AG04449 (cell line): Measurements from ENCODE around the gene TNPO1.
A peak's percentile ranks its signal among the peaks of the same experiment; 100 is the strongest.
"Not testable (repeated sequence)": the region's sequence is repeated elsewhere in the genome, so short reads cannot be mapped to it uniquely, and the experiment has no call there.

Experiments
- CTCF ChIA-PET: fragments of 350-600 bp; formaldehyde crosslinking; extraction: SDS; loops from one replicate; lab custom pipeline; 2021; ENCODE audit warnings: antibody characterized with exemption; lab: Yijun Ruan, JAX
- POLR2A ChIA-PET: fragments of 400-600, 350-600 bp; formaldehyde crosslinking; extraction: SDS; loops from one replicate; lab custom pipeline; 2020; ENCODE audit warnings: antibody characterized with exemption, inconsistent platforms; lab: Yijun Ruan, JAX
- DNase-seq: peaks from one replicate; pipeline ENCODE4 v3.0.0-alpha.2; 2010; ENCODE audit warnings: low read depth, low spot score
- H3K4me3 ChIP-seq: 2 replicates; pipeline ENCODE4 v1.5.1; 2011; ENCODE audit warnings: low read depth, mild to moderate bottlenecking, control low read depth, low read length
- TF ChIP-seq, protein P1 (sequence below): IDR thresholded peaks from one replicate; pipeline ENCODE4 v1.5.1; 2011; ENCODE audit warnings: mild to moderate bottlenecking, moderate library complexity, low read length, control low read depth, inconsistent platforms; ENCODE audit not compliant: insufficient read depth; ENCODE audit errors: missing control alignments

TNPO1 gene

DNA sequence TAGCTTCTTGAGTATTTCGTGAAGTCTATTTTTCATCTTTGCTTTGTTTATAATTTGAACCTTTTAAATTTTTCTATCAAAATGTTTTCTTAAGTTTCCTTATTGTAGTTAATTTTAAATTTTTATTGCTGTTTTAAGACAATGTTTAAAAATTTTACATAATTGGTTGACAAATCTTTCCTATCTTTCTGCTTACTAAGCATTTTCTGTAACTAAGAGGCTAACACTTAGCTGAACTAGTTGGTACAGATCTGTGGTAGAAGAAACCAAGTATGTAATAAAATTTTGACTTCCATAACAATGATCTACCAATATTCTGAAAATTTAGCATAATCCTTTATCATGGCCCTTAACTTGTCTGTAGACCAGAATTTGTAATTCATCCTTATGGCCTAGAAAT lies 32.3 kb upstream of the TNPO1 start:
- ChIA-PET POLR2A (no interaction called here), CTCF (interaction anchor here (1.5 kb wide), 1 partner anchor 11 kb away, joined by 4 read pairs; no protein-coding TSS in a partner anchor)
- TF ChIP-seq, protein P1, sequence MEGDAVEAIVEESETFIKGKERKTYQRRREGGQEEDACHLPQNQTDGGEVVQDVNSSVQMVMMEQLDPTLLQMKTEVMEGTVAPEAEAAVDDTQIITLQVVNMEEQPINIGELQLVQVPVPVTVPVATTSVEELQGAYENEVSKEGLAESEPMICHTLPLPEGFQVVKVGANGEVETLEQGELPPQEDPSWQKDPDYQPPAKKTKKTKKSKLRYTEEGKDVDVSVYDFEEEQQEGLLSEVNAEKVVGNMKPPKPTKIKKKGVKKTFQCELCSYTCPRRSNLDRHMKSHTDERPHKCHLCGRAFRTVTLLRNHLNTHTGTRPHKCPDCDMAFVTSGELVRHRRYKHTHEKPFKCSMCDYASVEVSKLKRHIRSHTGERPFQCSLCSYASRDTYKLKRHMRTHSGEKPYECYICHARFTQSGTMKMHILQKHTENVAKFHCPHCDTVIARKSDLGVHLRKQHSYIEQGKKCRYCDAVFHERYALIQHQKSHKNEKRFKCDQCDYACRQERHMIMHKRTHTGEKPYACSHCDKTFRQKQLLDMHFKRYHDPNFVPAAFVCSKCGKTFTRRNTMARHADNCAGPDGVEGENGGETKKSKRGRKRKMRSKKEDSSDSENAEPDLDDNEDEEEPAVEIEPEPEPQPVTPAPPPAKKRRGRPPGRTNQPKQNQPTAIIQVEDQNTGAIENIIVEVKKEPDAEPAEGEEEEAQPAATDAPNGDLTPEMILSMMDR, result no peak
- no peak overlapping the region for H3K4me3 ChIP-seq
- no peak for DNase-seq

DNA sequence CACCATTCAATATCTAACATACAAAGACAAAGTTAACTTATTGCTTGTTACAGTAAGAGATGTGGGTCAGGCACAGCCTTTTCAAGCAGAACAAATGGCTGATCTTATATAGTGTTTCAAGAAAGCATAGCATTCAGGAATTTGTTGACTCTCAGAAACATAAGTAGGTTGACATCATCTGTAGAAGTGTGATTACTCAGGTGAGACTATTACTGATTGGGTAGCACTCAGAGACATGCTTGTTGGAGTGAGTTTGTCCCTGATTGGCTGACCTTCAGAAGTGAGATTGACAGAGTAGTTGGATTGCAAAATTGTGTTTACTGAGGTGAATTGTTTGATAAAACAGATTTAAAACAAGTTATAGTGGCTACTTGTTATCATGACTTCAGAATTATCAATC lies 30.7 kb upstream of the TNPO1 start:
- TF ChIP-seq, protein P1, result no peak
- POLR2A ChIA-PET, result no interaction called here
- no peak overlapping the region for H3K4me3 ChIP-seq
- no peak for DNase-seq
- CTCF ChIA-PET, result no interaction called here

DNA sequence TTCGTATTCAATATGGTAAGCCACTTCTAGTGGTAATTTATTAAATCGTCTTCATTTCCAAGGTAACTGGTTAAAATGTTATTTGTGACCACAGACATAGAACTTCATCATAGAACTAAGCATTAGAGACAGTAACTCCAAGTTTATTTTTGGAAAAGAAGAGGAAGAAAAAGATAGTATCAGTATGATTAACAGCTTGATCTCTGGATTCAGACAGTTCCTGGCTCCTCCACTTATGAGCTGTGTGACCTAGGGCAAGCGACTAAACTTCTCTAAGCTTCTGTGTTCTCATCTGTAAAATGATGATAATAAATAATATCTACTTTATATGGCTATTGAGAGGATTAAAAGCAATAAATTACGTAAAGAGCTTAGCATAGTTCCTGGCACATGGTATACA lies 29.8 kb upstream of the TNPO1 start:
- POLR2A ChIA-PET, result no interaction called here
- DNase-seq, result no peak
- TF ChIP-seq, protein P1, result no peak
- CTCF ChIA-PET, result no interaction called here
- H3K4me3 ChIP-seq, result no peak overlapping the region

DNA sequence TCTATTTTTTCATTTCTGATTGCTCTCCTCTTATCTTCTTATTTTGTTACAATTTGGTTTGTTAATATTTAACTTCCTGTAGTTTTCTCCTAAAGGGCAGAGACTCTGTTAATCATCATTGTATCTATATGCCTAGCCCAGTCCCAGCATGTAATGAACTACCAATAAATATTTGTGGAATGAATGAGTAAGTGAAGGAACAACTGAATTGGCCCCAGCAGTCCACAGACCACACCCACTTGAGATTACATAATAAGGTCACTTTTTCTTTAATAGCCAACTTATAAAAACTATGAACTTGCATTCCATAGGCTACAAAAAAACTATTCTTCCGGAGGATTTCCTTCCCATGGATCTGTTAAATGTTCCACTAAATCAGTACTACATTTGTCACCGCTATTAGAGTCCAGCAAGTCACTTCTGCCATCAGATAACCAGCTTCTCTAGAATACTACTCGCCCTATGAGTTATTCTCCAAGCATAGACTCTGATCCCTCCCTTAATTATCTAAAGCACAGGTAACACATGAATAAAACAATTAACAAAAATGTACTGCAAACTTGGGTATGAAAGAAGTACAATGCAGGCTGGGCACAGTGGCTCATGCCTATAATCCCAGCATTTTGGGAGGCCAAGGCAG lies 27.5 kb upstream of the TNPO1 start:
- CTCF ChIA-PET, result interaction anchor here (1.4 kb wide), 1 partner anchor 30 kb away, joined by 3 read pairs; no protein-coding TSS in a partner anchor
- DNase-seq, result peak; percentile 17
- TF ChIP-seq, protein P1, result no peak
- POLR2A ChIA-PET, result no interaction called here
- no peak overlapping the region for H3K4me3 ChIP-seq

DNA sequence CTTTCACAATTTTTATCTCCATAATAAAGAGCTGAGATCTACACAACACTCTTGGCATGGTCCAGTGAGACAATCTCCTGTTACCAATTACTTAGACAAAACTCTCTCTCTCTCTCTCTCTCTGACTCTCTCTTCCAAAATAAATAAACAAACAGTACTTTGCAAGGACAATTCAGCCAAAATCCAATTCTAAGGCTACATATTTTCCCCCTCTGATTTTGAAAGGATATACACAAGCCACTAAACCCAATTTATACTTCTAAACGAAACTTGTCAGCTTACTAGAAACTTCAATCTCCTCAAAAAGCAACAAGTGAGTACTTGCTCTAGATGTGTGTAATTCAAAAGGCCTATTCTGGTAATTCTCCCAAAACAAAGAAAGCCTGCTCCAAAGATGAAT lies 26.3 kb upstream of the TNPO1 start:
- H3K4me3 ChIP-seq, result no peak overlapping the region
- TF ChIP-seq, protein P1, result no peak
- ChIA-PET CTCF (no interaction called here), POLR2A (no interaction called here)
- DNase-seq, result no peak

DNA sequence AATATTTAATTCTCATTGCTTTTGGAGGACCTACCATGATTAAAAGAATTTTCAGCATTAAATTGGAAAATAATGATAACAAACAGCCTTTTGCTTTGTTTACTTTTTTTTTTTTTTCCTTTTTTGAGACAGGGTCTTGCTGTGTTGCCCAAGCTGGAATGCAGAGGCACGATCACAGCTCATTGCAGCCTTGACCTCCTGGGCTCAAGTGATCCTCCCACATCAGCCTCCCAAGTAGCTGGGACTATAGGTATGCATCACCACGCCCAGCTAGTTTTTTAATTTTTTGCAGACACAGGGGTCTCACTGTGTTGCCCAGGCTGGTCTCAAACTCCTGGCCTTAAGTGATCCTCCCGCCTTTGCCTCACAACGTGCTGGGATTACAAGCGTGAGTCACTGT lies 23.8 kb upstream of the TNPO1 start:
- POLR2A ChIA-PET, result not testable (repeated sequence)
- CTCF ChIA-PET, result interaction anchor here (0.8 to 0.9 kb wide), 2 partner anchors 16 to 35 kb away, joined by 3 read pairs; no protein-coding TSS in a partner anchor

DNA sequence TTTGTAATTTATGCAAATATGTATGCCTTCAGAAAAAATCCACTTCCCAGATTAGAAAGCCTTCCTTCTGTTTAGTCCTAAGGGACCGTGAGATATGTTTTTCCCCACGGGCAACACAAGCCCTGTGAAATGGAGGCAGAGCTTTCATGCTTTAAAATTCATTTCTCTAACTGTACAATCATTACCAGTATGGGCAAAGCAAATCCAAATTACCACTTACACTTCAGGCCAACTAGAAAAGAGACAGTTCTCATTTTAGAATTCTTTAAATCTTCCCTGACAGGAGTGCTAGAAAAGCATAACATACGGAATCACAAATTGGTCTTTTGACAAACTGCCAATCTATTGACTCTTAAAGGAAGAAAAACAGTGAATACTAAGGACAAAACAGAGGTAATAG lies 20.5 kb upstream of the TNPO1 start:
- TF ChIP-seq, protein P1, result no peak
- DNase-seq, result no peak
- POLR2A ChIA-PET, result no interaction called here
- no peak overlapping the region for H3K4me3 ChIP-seq
- CTCF ChIA-PET, result no interaction called here

More for the DNA sequence above, 23.8 kb upstream of the TNPO1 start:
- not testable (repeated sequence) for H3K4me3 ChIP-seq, DNase-seq
